B cell (primary cell): ENCODE results near the gene MTFR1L. TPM values are rescaled to one million over a fixed set of nuclear protein-coding genes. Genes with fewer than 3 reads are reported as not detected.

Experiments used
- ATAC-seq: fragments of 200-7000 bp; cut with Tn5 transposase; one replicate; pipeline ENCODE4 v1.10.0; 2021; ENCODE audit warnings: low read depth, mild to moderate bottlenecking, moderate number of reproducible peaks, moderate library complexity
- CTCF ChIA-PET: fragments of 350-600 bp; sonication (Branson Sonifier 250); formaldehyde crosslinking; loops from one replicate; lab custom pipeline; 2021; ENCODE audit warnings: antibody characterized with exemption, inconsistent platforms; lab: Charles Lee
- POLR2A ChIA-PET: fragments of 350-600 bp; sonication (Branson Sonifier 250); formaldehyde crosslinking; loops from one replicate; lab custom pipeline; 2021; ENCODE audit warnings: antibody characterized with exemption; lab: Charles Lee
- DNase-seq: peaks from one replicate; pipeline ENCODE4 v3.0.0; 2013
- H2AFZ ChIP-seq: 2 replicates; pipeline ENCODE4 v1.6.1; 2012; ENCODE audit warnings: mild to moderate bottlenecking, low read depth, low read length; ENCODE audit not compliant: insufficient read depth, poor library complexity, severe bottlenecking
- H3K27ac ChIP-seq, 2 donors: 1 replicate in 1 of 2; 2 replicates in 1 of 2; pipeline ENCODE4 v1.5.1; 2012 to 2013; ENCODE audit warnings: low read length in 2 of 2, mild to moderate bottlenecking in 2 of 2, moderate library complexity in 1 of 2
- H3K27me3 ChIP-seq, 4 experiments: fragments of 200-600 bp in 1 of 4; sonication (generic) in 1 of 4; replicated peaks in 1 of 4; 1 replicate in 2 of 4; 2 replicates in 2 of 4; pipeline versions ENCODE4 v1.6.1 to v1.7.0; 2013 to 2016; ENCODE audit warnings: low read length in 3 of 4, mild to moderate bottlenecking in 2 of 4, mixed read lengths in 1 of 4, moderate library complexity in 1 of 4; ENCODE audit not compliant: insufficient read depth in 4 of 4, control insufficient read depth in 3 of 4; ENCODE audit errors: control extremely low read depth in 1 of 4
- H3K36me3 ChIP-seq, 2 experiments: replicated peaks in 1 of 2; 1 replicate in 1 of 2; 2 replicates in 1 of 2; pipeline versions ENCODE4 v1.6.1 to v1.7.1; 2013; ENCODE audit warnings: low read length in 1 of 2; ENCODE audit not compliant: insufficient read depth in 2 of 2, control insufficient read depth in 1 of 2; ENCODE audit errors: control extremely low read depth in 1 of 2, extremely low read depth in 1 of 2
- H3K4me1 ChIP-seq, 2 donors: fragments of 200-600 bp in 1 of 2; sonication (generic) in 1 of 2; 1 replicate in 1 of 2; 2 replicates in 1 of 2; pipeline versions ENCODE4 v1.5.1 to v1.6.1; 2013 to 2017; ENCODE audit warnings: low read length in 2 of 2; ENCODE audit not compliant: control insufficient read depth in 2 of 2, insufficient read depth in 2 of 2
- H3K4me2 ChIP-seq: replicated peaks from 2 replicates; pipeline ENCODE3; 2012; ENCODE audit warnings: mild to moderate bottlenecking, low read depth, low read length; ENCODE audit not compliant: poor library complexity, severe bottlenecking
- H3K4me3 ChIP-seq, 5 experiments: fragments of 200-600 bp in 1 of 5; sonication (generic) in 1 of 5; 1 replicate in 3 of 5; 2 replicates in 2 of 5; pipeline versions ENCODE4 v1.5.1 to v1.7.0; 2011 to 2016; ENCODE audit warnings: low read length in 4 of 5, mild to moderate bottlenecking in 4 of 5, low read depth in 2 of 5, control low read depth in 1 of 5, moderate library complexity in 1 of 5; ENCODE audit not compliant: insufficient read depth in 1 of 5; ENCODE audit errors: control extremely low read depth in 1 of 5, extremely low read depth in 1 of 5
- H3K79me2 ChIP-seq: fragments of 200-600 bp; sonication (generic); one replicate; pipeline ENCODE4 v1.6.0; 2016; ENCODE audit warnings: low read length; ENCODE audit not compliant: control insufficient read depth, insufficient read depth
- H3K9ac ChIP-seq: fragments of 200-600 bp; sonication (generic); 2 replicates; pipeline ENCODE4 v1.6.1; 2017; ENCODE audit warnings: mild to moderate bottlenecking, low read length, moderate library complexity
- H3K9me3 ChIP-seq, 3 donors: one replicate each; pipeline versions ENCODE4 v1.6.1 to v1.7.1; 2013; ENCODE audit warnings: low read length in 2 of 3; ENCODE audit not compliant: control insufficient read depth in 2 of 3, insufficient read depth in 1 of 3; ENCODE audit errors: control extremely low read depth in 1 of 3
- H4K20me1 ChIP-seq: 2 replicates; pipeline ENCODE4 v1.6.0; 2012; ENCODE audit warnings: mild to moderate bottlenecking, low read length; ENCODE audit not compliant: insufficient read depth, control insufficient read depth, poor library complexity, severe bottlenecking
- H3K27ac Mint-ChIP-seq: one replicate; pipeline ENCODE4 v1.8.0; 2021; ENCODE audit warnings: mixed read lengths
- H3K27me3 Mint-ChIP-seq: one replicate; pipeline ENCODE4 v1.8.0; 2021; ENCODE audit warnings: mixed read lengths
- H3K4me1 Mint-ChIP-seq: one replicate; pipeline ENCODE4 v1.8.0; 2021; ENCODE audit warnings: mixed read lengths
- H3K4me3 Mint-ChIP-seq: one replicate; pipeline ENCODE4 v1.8.0; 2021; ENCODE audit warnings: mixed read lengths
- H3K9me3 Mint-ChIP-seq: one replicate; pipeline ENCODE4 v1.8.0; 2022; ENCODE audit warnings: mixed read lengths; ENCODE audit not compliant: insufficient read depth
- CTCF ChIP-seq: fragments of 200-600 bp; IDR thresholded peaks from one replicate; pipeline ENCODE4 v1.8.0; 2022; ENCODE audit warnings: antibody characterized with exemption, mild to moderate bottlenecking
- EZH2 ChIP-seq: IDR thresholded peaks from 2 replicates; pipeline ENCODE4 v1.6.1; 2012; ENCODE audit warnings: borderline replicate concordance, low read depth, mild to moderate bottlenecking, moderate library complexity, low read length; ENCODE audit not compliant: insufficient read depth, poor library complexity, severe bottlenecking
- WGBS: methylation state at CpG from one replicate; pipeline ENCODE4 v1.1.5; 2013; ENCODE audit warnings: missing lambda C conversion rate; ENCODE audit not compliant: insufficient coverage; 5-methylcytosine and 5-hydroxymethylcytosine counted together
- intact Hi-C: fragments of 100-400 bp; cut with micrococcal nuclease; formaldehyde crosslinking; loops from one replicate; pipeline ENCODE4 v1.10.0; 2022
- polyA plus RNA-seq: library from polyadenylated mRNA; depleted of rRNA; stranded (reverse); fragments of >200 nt; gene quantifications from 2 replicates; pipeline ENCODE4 v1.2.3, GENCODE V29; 2012
- total RNA-seq, 2 donors: library from RNA; stranded (reverse); fragments of 120-200 nt in 1 of 2; gene quantifications; 1 replicate in 1 of 2; 2 replicates in 1 of 2; pipeline versions ENCODE4 v1.2.3 to v1.2.4, GENCODE V29; 2013 to 2022

MTFR1L gene
- total and polyA plus RNA-seq, 2 donors (not counting 1 experiment from before 2014, with no cell fraction given): 41.5 to 44.6 TPM

GRCh38 chr1:25795211-25795610 lies 24.5 kb upstream of the MTFR1L start:
- H3K9me3 ChIP-seq: no peaks in the 10 kb centered on the region
- no peak for ATAC-seq
- H3K4me1 ChIP-seq: peaks cover 0 to 13% of the 10 kb centered on the region in 2 donors
- POLR2A ChIA-PET: no interaction called here
- CTCF ChIA-PET: interaction anchor here (2.4 kb wide), 1 partner anchor 186 kb away, joined by 10 read pairs; no protein-coding TSS in a partner anchor
- H4K20me1 ChIP-seq: no peaks in the 10 kb centered on the region
- no peak overlapping the region for H3K4me3 ChIP-seq
- no peaks in the 10 kb centered on the region for H3K36me3 ChIP-seq
- no peak overlapping the region for H3K4me2 ChIP-seq
- Mint-ChIP-seq H3K9me3 (no peaks in the 10 kb centered on the region), H3K27me3 (peaks cover 3% of the 10 kb centered on the region), H3K27ac (no peak overlapping the region), H3K4me1 (peaks cover 15% of the 10 kb centered on the region), H3K4me3 (no peak overlapping the region)
- H3K79me2 ChIP-seq: no peaks in the 10 kb centered on the region
- H3K27me3 ChIP-seq: no peaks in the 10 kb centered on the region
- intact Hi-C loops: loop anchor here (5.0 kb wide), 2 partner anchors 248 to 293 kb away; no protein-coding TSS in a partner anchor
- no peak overlapping the region for H2AFZ ChIP-seq
- H3K27ac ChIP-seq: no peak overlapping the region
- no peak for DNase-seq
- 100% methylated on average over 1 of the region's 2 CpGs for WGBS
- H3K9ac ChIP-seq: no peak overlapping the region
- TF ChIP-seq EZH2 (no peak), CTCF (no peak)

GRCh38 chr1:25795946-25796810 lies 23.6 kb upstream of the MTFR1L start:
- Histone ChIP-seq H3K9ac (no peak overlapping the region), H3K4me2 (no peak overlapping the region), H3K79me2 (peaks cover 4% of the 10 kb centered on the region), H3K9me3 (no peaks in the 10 kb centered on the region), H3K36me3 (no peaks in the 10 kb centered on the region), H3K27ac (no peak overlapping the region), H4K20me1 (no peaks in the 10 kb centered on the region), H3K27me3 (no peaks in the 10 kb centered on the region), H3K4me3 (no peak overlapping the region), H3K4me1 (peaks cover 7 to 21% of the 10 kb centered on the region in 2 donors), H2AFZ (peak overlapping the region; percentile 41)
- TF ChIP-seq CTCF (no peak), EZH2 (no peak)
- DNase-seq (no peak), ATAC-seq (no peak)
- ChIA-PET CTCF (interaction anchor here (0.8 to 2.4 kb wide), 4 partner anchors 14 to 292 kb away, joined by 3 to 10 read pairs (median 5); no protein-coding TSS in a partner anchor), POLR2A (no interaction called here)
- WGBS: 76% methylated on average over 14 of the region's 22 CpGs
- peaks cover 19% of the 10 kb centered on the region for H3K4me1 Mint-ChIP-seq
- H3K9me3 Mint-ChIP-seq: no peaks in the 10 kb centered on the region
- intact Hi-C loops: loop anchor here (5.0 kb wide), 2 partner anchors 249 to 294 kb away; no protein-coding TSS in a partner anchor
- H3K27me3 Mint-ChIP-seq: no peaks in the 10 kb centered on the region
- H3K27ac Mint-ChIP-seq: no peak overlapping the region
- no peak overlapping the region for H3K4me3 Mint-ChIP-seq
